ENCODE results near the gene CREBL2.
"Not testable (repeated sequence)": the region's sequence is repeated elsewhere in the genome, so short reads cannot be mapped to it uniquely, and the experiment has no call there.

The CREBL2 gene

GRCh38 chr12:12639995-12640394 lies 28.3 kb downstream of the CREBL2 start:
- DNase-seq: not testable (repeated sequence)

GRCh38 chr12:12641650-12642049 lies 30.0 kb downstream of the CREBL2 start:
- no peak for DNase-seq

- no peak for DNase-seq
Measured at GRCh38 chr12:12642916-12643315, 31.2 kb downstream of the CREBL2 start.

DNA sequence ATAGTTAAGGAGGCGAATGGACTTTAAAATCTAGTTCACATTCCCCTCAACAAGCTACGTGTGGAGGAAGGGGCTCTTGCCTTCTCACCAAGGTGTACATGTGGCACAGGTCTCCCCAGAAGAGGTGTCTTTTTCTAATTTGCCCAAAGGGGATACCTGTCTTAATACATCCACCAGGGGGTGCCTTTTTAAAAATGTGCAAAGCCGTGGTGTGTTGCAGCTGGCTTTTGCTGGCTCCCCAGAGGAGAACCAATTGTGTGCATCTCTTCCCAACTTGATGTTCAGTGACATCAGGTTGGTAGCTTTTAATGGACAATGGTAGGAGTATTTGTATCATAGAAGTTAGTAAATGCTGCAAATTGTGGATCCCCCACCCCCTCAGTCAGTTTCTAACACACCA lies 33.8 kb downstream of the CREBL2 start:
- DNase-seq: peak; percentile 8

DNA sequence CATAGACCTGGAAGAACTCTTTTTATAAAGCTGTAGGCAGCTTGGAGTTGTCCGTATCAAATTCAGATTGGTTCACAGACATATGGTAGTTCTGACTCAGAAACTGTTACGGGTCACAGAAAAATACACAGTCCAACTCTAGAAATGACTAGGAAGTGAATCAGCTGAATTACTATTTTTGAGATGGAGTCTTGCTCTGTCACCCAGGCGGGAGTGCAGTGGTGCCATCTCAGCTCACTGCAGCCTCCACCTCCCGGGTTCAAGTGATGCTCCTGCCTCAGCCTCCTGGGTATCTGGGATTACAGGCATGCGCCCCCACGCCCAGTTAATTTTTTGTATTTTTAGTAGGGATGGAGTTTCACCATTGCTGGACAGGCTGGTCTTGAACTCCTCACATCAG lies 34.3 kb downstream of the CREBL2 start:
- DNase-seq: not testable (repeated sequence)

DNA sequence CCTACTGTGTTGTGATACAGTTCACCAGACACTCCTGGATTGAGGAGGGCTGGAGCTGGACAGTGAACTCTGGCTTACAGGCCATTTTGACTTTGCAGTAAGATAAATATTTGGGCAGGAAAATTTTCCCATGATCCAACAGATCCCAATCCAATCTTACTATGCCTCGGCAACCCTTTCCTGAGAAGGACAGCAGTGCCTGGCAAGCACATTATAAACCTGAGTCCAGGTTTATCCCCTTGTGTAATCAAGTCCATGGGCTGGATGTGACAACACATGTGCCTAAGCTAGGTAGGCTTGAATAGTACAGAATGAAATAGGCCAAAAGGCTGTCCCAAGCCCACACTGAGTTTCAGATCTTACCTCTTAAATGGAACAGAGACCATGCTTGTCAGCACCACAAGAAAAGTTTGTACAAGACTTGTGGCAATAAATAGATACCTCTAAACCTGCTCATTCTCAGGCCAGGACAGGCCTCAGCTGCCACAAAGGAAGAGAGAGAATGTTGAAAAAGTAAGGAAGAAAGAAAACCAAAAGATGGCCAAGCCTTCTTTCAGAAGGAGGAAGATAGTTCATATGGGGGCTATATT lies 34.9 kb downstream of the CREBL2 start:
- DNase-seq: no peak

- DNase-seq: no peak
Measured at GRCh38 chr12:12648284-12648683, 36.6 kb downstream of the CREBL2 start.

DNA sequence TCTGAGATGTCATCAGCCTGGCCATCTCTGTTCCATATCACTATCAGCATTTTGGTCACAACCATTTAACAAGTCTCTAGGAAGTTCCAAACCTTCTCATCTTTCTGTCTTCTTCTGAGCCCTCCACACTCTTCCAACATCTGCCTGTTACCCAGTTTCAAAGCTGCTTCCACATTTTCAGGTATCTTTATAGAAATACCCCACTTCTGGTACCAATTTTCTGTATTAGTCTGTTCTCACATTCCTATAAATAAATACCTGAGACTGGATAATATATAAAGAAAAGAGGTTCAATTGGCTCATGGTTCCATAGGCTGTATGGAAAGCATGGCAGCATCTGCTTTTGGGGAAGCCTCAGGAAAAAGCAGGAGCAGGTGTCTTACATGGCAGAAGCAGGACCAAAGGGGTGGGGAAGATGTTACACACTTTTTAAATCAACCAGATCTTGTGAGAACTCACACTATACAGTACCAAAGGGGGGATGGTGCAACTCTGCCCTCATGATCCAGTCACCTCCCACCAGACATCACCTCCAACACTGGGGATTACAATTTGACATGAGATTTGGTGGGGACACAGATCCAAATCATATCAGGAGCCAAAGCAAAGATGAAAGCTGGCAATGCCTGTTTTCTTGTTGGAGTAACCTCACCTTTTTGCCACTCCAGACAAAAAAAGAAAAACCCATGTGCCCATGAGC lies 37.4 kb downstream of the CREBL2 start:
- DNase-seq: no peak

DNA sequence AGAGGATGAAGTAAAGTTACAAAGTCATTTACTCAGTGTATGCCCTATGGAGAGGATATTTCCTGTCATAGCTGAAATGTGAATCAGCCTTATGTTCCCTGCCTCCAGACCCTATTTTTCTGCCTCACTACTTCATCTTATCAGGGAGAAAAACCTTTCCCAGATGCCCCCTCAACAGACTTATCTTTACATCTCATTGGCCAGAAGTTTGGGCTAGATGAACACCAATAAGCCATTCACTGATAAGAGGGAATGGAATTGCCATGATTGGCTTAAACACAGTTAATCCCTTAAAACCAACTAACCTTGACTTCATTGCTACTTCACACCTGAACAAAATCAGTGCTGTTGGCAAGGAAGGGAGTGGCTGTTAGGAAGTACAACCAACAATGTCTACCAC lies 40.1 kb downstream of the CREBL2 start:
- no peak for DNase-seq

- not testable (repeated sequence) for DNase-seq
Measured at GRCh38 chr12:12652704-12653103, 41.0 kb downstream of the CREBL2 start.

- DNase-seq: no peak
Measured at GRCh38 chr12:12653922-12654321, 42.2 kb downstream of the CREBL2 start.

- no peak for DNase-seq
Measured at GRCh38 chr12:12654691-12655460, 43.2 kb downstream of the CREBL2 start.

DNA sequence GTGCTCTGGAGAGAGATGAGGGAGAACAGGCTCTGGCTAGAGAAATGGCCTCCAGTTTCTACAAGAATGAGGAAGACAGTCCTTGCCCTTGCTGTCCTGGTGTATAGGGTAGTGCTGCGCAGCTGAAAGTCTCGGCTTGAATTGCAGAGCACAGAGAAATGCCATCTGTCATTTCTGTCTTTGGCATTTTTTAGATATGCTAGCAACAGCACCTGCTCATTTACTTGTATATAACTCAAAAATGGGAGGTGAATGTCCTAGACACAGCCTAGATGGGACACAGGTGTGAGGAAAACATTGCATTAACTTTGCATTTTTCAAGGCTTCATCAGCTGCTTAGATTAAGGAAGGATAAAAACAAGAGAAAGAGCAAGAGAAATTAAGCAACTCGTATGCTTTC lies 48.5 kb downstream of the CREBL2 start:
- DNase-seq: no peak

DNA sequence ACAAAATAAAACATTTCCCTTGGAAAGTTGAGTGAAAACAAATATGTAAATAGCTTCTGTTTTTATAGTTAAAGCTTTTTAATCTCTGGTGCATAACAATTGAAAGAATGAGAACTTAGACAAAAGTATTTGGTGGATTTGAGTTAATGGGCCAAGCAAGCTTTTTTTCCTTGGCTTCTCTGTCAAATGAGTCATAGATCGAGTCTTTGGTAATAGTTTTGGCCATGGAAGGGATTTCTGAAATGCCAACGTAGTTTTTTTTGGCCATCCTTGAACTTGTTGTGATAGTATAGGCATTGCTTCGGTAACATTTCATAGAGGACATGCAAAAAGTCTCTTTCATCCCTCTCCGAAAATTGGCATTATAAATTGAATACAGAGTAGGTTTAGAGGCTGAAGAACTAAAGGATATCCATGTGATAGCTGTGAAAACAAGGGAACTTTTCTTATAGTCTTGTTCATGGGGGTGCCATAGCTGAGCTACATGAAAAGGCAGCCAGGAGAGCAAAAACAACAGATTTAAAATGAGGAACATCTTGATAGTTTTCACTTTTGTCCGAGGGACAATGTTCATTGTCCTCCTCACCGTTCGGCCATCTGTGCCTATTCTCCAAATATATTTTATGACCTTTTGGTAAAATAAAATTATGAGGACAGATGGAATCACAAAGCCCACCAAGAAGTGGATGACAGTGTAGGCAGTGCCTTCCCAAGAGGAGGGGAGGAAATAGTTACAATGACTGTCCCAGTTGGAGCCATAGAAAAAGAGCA lies 49.6 kb downstream of the CREBL2 start:
- no peak for DNase-seq

DNA sequence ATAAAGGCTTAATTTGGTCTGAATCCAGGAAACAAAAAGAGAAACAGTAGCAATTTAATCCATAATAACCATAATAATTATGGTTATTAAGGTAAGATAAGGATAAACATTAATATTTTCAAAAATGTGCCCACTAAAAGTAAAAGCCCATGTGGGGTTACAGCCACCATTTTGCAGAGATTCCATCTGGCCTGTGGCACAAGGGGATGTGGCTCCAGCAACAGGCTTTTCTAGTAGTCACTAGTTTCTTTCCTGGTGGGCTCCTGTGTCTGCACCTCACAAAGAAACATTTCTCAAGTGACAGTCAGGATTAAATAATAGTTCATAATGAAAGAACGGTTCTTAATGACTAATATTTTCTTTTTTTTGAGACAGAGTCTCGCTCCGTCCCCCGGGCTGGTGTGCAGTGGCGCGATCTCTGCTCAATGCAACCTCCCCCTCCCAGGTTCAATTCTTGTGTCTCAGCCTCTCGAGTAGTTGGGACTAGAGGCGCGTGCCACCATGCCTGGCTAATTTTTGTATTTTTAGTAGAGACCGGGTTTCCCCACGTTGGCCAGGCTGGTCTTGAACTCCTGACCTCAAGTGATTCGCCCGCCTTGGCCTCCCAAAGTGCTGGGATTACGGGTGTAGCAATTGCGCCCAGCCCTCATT lies 52.1 kb downstream of the CREBL2 start:
- no peak for DNase-seq

- no peak for DNase-seq
Measured at GRCh38 chr12:12665194-12665593, 53.5 kb downstream of the CREBL2 start.

GRCh38 chr12:12668005-12668404 lies 56.3 kb downstream of the CREBL2 start:
- DNase-seq: no peak

DNA sequence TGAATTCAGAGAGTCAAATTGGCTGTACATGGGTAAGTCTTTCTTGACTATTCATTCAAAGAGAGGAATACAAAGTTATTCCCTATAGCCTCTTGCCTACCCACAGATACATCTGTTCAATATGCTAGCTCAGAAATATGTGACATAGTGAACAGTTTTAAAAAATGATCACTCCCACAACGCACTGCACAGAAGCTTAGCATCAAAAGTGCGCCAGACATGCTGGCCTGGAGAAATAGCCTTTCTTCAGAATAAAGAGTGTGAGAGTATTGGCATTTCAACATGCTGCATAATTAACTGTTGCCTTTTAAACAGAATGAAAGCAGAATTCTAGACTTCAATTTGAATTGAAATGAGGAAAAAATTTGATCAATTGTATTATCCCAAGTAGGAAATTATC lies 57.3 kb downstream of the CREBL2 start:
- no peak for DNase-seq

GRCh38 chr12:12671850-12672660 lies 60.4 kb downstream of the CREBL2 start:
- no peak for DNase-seq

- DNase-seq: no peak
Measured at GRCh38 chr12:12673296-12673695, 61.6 kb downstream of the CREBL2 start.

- DNase-seq: no peak
Measured at GRCh38 chr12:12676605-12677004, 64.9 kb downstream of the CREBL2 start.
